Smooth muscle cell (in vitro differentiated cells): ENCODE measurements around the gene FAM180A. TPM values are rescaled to one million over a fixed set of nuclear protein-coding genes. Genes with fewer than 3 reads are reported as not detected.
A peak's percentile ranks its signal among the peaks of the same experiment; 100 is the strongest.
"Not testable (repeated sequence)": the region's sequence is repeated elsewhere in the genome, so short reads cannot be mapped to it uniquely, and the experiment has no call there.

Experiments used
- DNase-seq: peaks from one replicate; lab custom pipeline; 2025; ENCODE audit not compliant: unreplicated experiment; lab: John Stamatoyannopoulos, UW
- H2AFZ ChIP-seq: fragments of 200-600 bp; sonication (generic); 2 replicates; pipeline ENCODE4 v1.6.0; 2016; ENCODE audit warnings: antibody characterized with exemption, low read depth, mild to moderate bottlenecking
- H3F3A ChIP-seq: fragments of 200-600 bp; sonication (generic); 2 replicates; pipeline ENCODE4 v1.6.0; 2017; ENCODE audit warnings: antibody characterized with exemption, low read depth
- H3K27ac ChIP-seq: fragments of 200-600 bp; sonication (generic); 2 replicates; pipeline ENCODE4 v1.5.1; 2016; ENCODE audit warnings: low read depth, mild to moderate bottlenecking
- H3K27me3 ChIP-seq: fragments of 200-600 bp; sonication (generic); 2 replicates; pipeline ENCODE4 v1.6.1; 2016; ENCODE audit warnings: low read depth, mild to moderate bottlenecking
- H3K36me3 ChIP-seq: fragments of 200-600 bp; sonication (generic); 2 replicates; pipeline ENCODE4 v1.5.1; 2016; ENCODE audit warnings: low read depth
- H3K4me1 ChIP-seq: fragments of 200-600 bp; sonication (generic); 2 replicates; pipeline ENCODE4 v1.5.1; 2016; ENCODE audit warnings: low read depth
- H3K4me2 ChIP-seq: fragments of 200-600 bp; sonication (generic); 2 replicates; pipeline ENCODE4 v1.6.0; 2016; ENCODE audit warnings: mild to moderate bottlenecking
- H3K4me3 ChIP-seq: fragments of 200-600 bp; sonication (generic); 2 replicates; pipeline ENCODE4 v1.5.1; 2016; ENCODE audit warnings: mild to moderate bottlenecking
- H3K79me2 ChIP-seq: fragments of 200-600 bp; sonication (generic); 2 replicates; pipeline ENCODE4 v1.6.0; 2016; ENCODE audit warnings: low read depth, mild to moderate bottlenecking
- H3K9ac ChIP-seq: fragments of 200-600 bp; sonication (generic); 2 replicates; pipeline ENCODE4 v1.6.0; 2016; ENCODE audit warnings: low read depth
- H3K9me3 ChIP-seq: fragments of 200-600 bp; sonication (generic); replicated peaks from 2 replicates; pipeline ENCODE4 v1.5.1; 2016; ENCODE audit warnings: low read depth
- H4K20me1 ChIP-seq: fragments of 200-600 bp; sonication (generic); 2 replicates; pipeline ENCODE4 v1.6.0; 2016; ENCODE audit warnings: low read depth
- WGBS: methylation state at CpG from one replicate; pipeline ENCODE4 v1.1.7; 2016; ENCODE audit warnings: low lambda C conversion rate; 5-methylcytosine and 5-hydroxymethylcytosine counted together
- polyA plus RNA-seq: library from polyadenylated mRNA; unstranded; fragments of >200 nt; fragmentation: Nextera tagmentation; extraction: Ambion mirVana; gene quantifications from 2 replicates; pipeline ENCODE4 v1.2.1, GENCODE V29; 2016
- total RNA-seq: library from RNA; depleted of rRNA; stranded (reverse); fragments of >200 nt; gene quantifications from 2 replicates; pipeline ENCODE4 v1.2.3, GENCODE V29; 2014
- TF ChIP-seq, protein P1 (sequence below): fragments of 200-600 bp; sonication (generic); IDR thresholded peaks from 2 replicates; pipeline ENCODE4 v1.5.1; 2017; ENCODE audit warnings: borderline replicate concordance, mild to moderate bottlenecking, antibody characterized with exemption; ENCODE audit not compliant: insufficient read depth, poor library complexity, severe bottlenecking

FAM180A gene
- total and polyA plus RNA-seq, 2 experiments from 2014 or later = 0.14 TPM; not detected in 1

DNA sequence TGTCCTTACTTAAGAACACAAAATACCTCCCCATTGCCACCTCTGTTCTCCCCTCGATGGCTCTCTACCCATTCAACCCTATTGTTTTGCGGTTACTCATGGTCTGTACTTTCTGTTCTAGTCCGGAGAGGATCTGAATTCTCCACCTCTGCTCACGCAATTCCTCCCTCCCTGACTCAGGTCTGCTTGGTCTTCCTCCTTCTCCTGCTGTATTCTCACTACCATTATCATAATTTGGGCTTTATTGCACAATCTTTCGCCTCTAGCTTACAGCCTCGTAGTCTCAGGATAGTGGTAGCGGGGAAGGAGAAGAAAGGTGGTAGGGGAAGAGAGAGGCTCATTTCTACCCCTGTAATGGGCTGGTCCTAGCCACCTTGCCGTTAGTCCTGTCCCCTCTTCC lies 35.4 kb upstream of the FAM180A start:
- no peak for DNase-seq
- H3K4me1 ChIP-seq = no peaks in the 10 kb centered on the region
- no peaks in the 10 kb centered on the region for H4K20me1 ChIP-seq
- no peak overlapping the region for H3K4me3 ChIP-seq
- H2AFZ ChIP-seq = no peak overlapping the region
- no peaks in the 10 kb centered on the region for H3F3A ChIP-seq
- TF ChIP-seq, protein P1, sequence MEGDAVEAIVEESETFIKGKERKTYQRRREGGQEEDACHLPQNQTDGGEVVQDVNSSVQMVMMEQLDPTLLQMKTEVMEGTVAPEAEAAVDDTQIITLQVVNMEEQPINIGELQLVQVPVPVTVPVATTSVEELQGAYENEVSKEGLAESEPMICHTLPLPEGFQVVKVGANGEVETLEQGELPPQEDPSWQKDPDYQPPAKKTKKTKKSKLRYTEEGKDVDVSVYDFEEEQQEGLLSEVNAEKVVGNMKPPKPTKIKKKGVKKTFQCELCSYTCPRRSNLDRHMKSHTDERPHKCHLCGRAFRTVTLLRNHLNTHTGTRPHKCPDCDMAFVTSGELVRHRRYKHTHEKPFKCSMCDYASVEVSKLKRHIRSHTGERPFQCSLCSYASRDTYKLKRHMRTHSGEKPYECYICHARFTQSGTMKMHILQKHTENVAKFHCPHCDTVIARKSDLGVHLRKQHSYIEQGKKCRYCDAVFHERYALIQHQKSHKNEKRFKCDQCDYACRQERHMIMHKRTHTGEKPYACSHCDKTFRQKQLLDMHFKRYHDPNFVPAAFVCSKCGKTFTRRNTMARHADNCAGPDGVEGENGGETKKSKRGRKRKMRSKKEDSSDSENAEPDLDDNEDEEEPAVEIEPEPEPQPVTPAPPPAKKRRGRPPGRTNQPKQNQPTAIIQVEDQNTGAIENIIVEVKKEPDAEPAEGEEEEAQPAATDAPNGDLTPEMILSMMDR = no peak
- no peaks in the 10 kb centered on the region for H3K27me3 ChIP-seq
- no peak overlapping the region for H3K9ac ChIP-seq
- no peaks in the 10 kb centered on the region for H3K9me3 ChIP-seq
- H3K79me2 ChIP-seq = no peaks in the 10 kb centered on the region
- H3K4me2 ChIP-seq = no peak overlapping the region
- H3K27ac ChIP-seq = no peak overlapping the region
- WGBS = 92% methylated on average over 8 of the region's 8 CpGs
- no peaks in the 10 kb centered on the region for H3K36me3 ChIP-seq

DNA sequence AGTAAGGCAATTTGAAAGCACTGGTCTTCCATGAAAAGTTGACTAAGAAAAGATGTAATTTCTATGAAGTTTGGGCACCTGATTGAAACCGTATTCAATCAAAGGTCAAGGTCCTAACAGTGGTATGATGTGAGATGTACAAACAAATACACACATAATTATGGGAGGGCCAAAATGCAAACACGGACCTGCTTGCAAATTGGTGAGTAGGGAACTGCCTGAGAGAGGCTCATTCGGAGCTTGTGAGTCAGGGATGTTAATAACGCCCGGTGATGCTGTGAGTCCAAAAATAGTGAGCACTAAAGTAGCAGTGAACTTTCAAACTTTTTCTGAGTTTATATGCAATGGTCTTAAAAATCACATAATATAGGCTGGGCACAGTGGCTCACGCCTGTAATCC lies 34.2 kb upstream of the FAM180A start:
- no peaks in the 10 kb centered on the region for H3K79me2 ChIP-seq
- no peaks in the 10 kb centered on the region for H3K27me3 ChIP-seq
- H3K9me3 ChIP-seq = peaks cover 4% of the 10 kb centered on the region
- TF ChIP-seq, protein P1 = no peak
- no peak overlapping the region for H3K9ac ChIP-seq
- H3K36me3 ChIP-seq = peaks cover 4% of the 10 kb centered on the region
- no peaks in the 10 kb centered on the region for H3K4me1 ChIP-seq
- H2AFZ ChIP-seq = no peak overlapping the region
- H3K4me3 ChIP-seq = no peak overlapping the region
- no peak overlapping the region for H3K4me2 ChIP-seq
- no peaks in the 10 kb centered on the region for H3F3A ChIP-seq
- H4K20me1 ChIP-seq = no peaks in the 10 kb centered on the region
- no peak for DNase-seq
- H3K27ac ChIP-seq = no peak overlapping the region
- 93% methylated on average over 6 of the region's 6 CpGs for WGBS

DNA sequence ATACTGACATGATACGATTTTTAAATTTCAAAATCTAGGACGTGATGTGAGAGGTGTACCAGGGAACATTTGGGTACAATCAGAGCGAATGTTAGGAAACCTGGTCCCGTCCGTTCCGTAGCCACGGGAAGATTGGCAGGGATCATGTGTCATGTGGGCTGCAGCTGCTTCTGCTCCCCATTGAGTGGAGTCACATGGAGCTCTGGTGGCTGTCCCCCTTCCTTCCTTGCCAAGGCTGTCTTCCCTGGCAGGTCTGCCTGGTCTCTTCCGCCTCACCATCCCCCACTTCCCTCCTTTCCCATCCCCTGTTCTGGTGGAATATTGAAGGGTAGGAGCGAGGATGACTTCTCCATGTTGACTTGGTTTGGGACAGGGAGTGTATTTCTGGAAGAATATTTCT lies 33.8 kb upstream of the FAM180A start:
- Histone ChIP-seq H3K4me2 (no peak overlapping the region), H4K20me1 (no peaks in the 10 kb centered on the region), H3K79me2 (no peaks in the 10 kb centered on the region), H3K4me3 (no peak overlapping the region), H3K27ac (no peak overlapping the region), H3K36me3 (peaks cover 8% of the 10 kb centered on the region), H3K9me3 (peaks cover 8% of the 10 kb centered on the region), H2AFZ (no peak overlapping the region), H3K9ac (no peak overlapping the region), H3F3A (no peaks in the 10 kb centered on the region), H3K27me3 (no peaks in the 10 kb centered on the region), H3K4me1 (no peaks in the 10 kb centered on the region)
- WGBS = 97% methylated on average over 9 of the region's 9 CpGs
- DNase-seq = no peak
- TF ChIP-seq, protein P1 = no peak

DNA sequence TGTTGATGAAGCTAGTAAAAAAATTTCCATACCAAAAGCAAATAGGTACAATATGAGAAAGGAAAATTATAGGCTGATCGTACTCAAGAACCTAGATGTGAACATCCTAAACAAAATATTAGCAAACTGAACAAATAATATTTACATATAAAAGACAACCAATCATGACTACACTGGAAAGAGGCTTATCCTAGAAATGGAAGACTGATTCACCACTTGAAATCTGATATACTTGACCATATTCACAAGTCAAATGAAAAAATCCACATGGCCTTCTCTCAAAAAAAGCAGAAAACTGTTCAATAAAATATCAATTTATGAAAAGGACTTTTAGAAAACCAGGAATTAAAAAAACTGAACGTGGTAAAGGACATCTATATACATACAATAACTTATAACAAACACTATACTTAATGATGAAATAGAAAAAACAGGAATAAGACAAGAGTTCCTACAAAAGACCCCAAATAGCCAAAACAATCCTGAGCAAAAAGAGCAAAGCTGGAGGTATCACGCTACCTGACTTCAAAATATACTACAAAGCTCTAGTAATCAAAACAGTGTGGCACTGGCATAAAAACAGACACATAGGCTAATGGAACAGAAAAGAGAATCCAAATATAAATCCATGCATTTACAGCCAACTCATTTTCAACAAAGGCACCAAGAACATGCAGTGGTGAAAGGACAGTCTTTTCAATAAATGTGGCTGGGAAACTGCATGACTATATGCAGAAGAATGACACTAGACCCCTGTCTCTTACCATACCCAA lies 29.2 kb upstream of the FAM180A start:
- peaks cover 9% of the 10 kb centered on the region for H3K36me3 ChIP-seq
- H4K20me1 ChIP-seq = no peaks in the 10 kb centered on the region
- 95% methylated on average over 3 of the region's 3 CpGs for WGBS
- no peak overlapping the region for H3K4me3 ChIP-seq
- peaks cover 4% of the 10 kb centered on the region for H3F3A ChIP-seq
- no peaks in the 10 kb centered on the region for H3K27me3 ChIP-seq
- no peak overlapping the region for H2AFZ ChIP-seq
- peaks cover 8% of the 10 kb centered on the region for H3K9me3 ChIP-seq
- H3K27ac ChIP-seq = no peak overlapping the region
- H3K4me2 ChIP-seq = no peak overlapping the region
- TF ChIP-seq, protein P1 = no peak
- no peaks in the 10 kb centered on the region for H3K79me2 ChIP-seq
- H3K4me1 ChIP-seq = peaks cover 18% of the 10 kb centered on the region
- H3K9ac ChIP-seq = no peak overlapping the region
- DNase-seq = no peak

DNA sequence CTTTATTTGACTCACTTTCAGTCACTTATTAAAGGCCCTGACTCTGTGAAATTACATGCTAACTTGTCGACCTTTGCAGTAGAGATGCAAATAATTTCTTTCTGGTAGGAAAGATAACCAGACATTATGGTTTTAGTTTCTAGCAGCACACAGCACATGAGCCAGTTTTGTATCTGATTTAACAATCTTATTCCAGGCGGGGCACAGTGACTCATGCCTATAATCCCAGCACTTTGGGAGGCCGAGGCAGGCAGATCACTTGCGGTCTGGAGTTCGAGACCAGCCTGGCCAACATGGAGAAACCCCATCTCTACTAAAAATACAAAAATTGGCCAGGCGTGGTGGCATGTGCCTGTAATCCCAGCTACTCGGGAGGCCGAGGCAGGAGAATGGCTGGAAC lies 27.3 kb upstream of the FAM180A start:
- not testable (repeated sequence) for DNase-seq, H3F3A ChIP-seq, H4K20me1 ChIP-seq, H3K27me3 ChIP-seq, H3K36me3 ChIP-seq, H3K79me2 ChIP-seq, H2AFZ ChIP-seq, H3K9me3 ChIP-seq, H3K4me3 ChIP-seq, H3K4me2 ChIP-seq, H3K9ac ChIP-seq
- Histone ChIP-seq H3K27ac (peak overlapping the region; percentile 89), H3K4me1 (peaks cover 29% of the 10 kb centered on the region)
- 80% methylated on average over 8 of the region's 8 CpGs for WGBS
